DND-41 (cell line): ENCODE data around the gene IKZF2.

Experiments
- CTCF ChIP-seq: IDR thresholded peaks from 2 replicates; pipeline ENCODE4 v1.5.1; 2012; ENCODE audit warnings: borderline replicate concordance, low read length, moderate library complexity, mild to moderate bottlenecking; ENCODE audit not compliant: poor library complexity, severe bottlenecking; ENCODE audit errors: extremely low read depth
- EZH2 ChIP-seq: IDR thresholded peaks from 3 replicates; pipeline ENCODE4 v1.6.1; 2012; ENCODE audit warnings: borderline replicate concordance, low read depth, mild to moderate bottlenecking, moderate library complexity, low read length, inconsistent platforms; ENCODE audit not compliant: severe bottlenecking

GRCh38 chr2:212998626-212999359 is 152.6 kb downstream of the IKZF2 start:
- TF ChIP-seq CTCF (no peak), EZH2 (no peak)
